Aorta (tissue), 5 donors: ENCODE data around the gene GAS2L2. TPM values are rescaled to one million over a fixed set of nuclear protein-coding genes. Genes with fewer than 3 reads are reported as not detected.
"Not testable (repeated sequence)": the region's sequence is repeated elsewhere in the genome, so short reads cannot be mapped to it uniquely, and the experiment has no call there.

ENCODE experiments used
- ATAC-seq: fragments of 200-7000 bp; cut with Tn5 transposase; one replicate; pipeline ENCODE4 v1.9.1; 2022; ENCODE audit warnings: moderate library complexity; ENCODE audit not compliant: low FRiP score
- DNase-seq, 2 donors: peaks; one replicate each; pipeline ENCODE4 v3.0.0-alpha.2; 2020
- H3K27ac ChIP-seq, 2 donors: one replicate each; pipeline ENCODE4 v1.5.1; 2013; ENCODE audit warnings: low read length in 2 of 2, mild to moderate bottlenecking in 2 of 2, moderate library complexity in 2 of 2, control low read depth in 1 of 2, inconsistent platforms in 1 of 2, low read depth in 1 of 2
- H3K27me3 ChIP-seq, 2 donors: one replicate each; pipeline ENCODE4 v1.6.1; 2013; ENCODE audit warnings: control low read depth in 1 of 2, low read length in 1 of 2, mild to moderate bottlenecking in 1 of 2, moderate library complexity in 1 of 2; ENCODE audit not compliant: insufficient read depth in 2 of 2, control insufficient read depth in 1 of 2
- H3K36me3 ChIP-seq, 2 donors: one replicate each; pipeline ENCODE4 v1.6.1; 2013; ENCODE audit warnings: control low read depth in 1 of 2, low read length in 1 of 2, mild to moderate bottlenecking in 1 of 2; ENCODE audit not compliant: insufficient read depth in 2 of 2, control insufficient read depth in 1 of 2
- H3K4me1 ChIP-seq, 2 donors: one replicate each; pipeline ENCODE4 v1.6.1; 2013; ENCODE audit warnings: low read length in 2 of 2, control low read depth in 1 of 2, mild to moderate bottlenecking in 1 of 2, moderate library complexity in 1 of 2; ENCODE audit not compliant: insufficient read depth in 2 of 2, control insufficient read depth in 1 of 2
- H3K4me3 ChIP-seq, 2 donors: one replicate each; pipeline ENCODE4 v1.5.1; 2013; ENCODE audit warnings: low read length in 2 of 2, control low read depth in 1 of 2, mild to moderate bottlenecking in 1 of 2
- H3K9me3 ChIP-seq: one replicate; pipeline ENCODE4 v1.6.1; 2013; ENCODE audit warnings: mild to moderate bottlenecking, low read length; ENCODE audit not compliant: control insufficient read depth
- WGBS, 2 donors: extraction: QIAGEN DNeasy Blood & Tissue Kit; methylation state at CpG; one replicate each; pipeline ENCODE4 v1.1.7; 2013; 5-methylcytosine and 5-hydroxymethylcytosine counted together
- intact Hi-C, 2 donors: fragments of 100-400 bp; cut with DNase I; formaldehyde crosslinking; loops; one replicate each; pipeline versions ENCODE4 v1.14.2 to v1.15.0; 2022
- polyA plus RNA-seq, 2 donors: library from polyadenylated mRNA; stranded (reverse); fragments of 200-250 nt; gene quantifications; one replicate each; pipeline ENCODE4 v1.2.3, GENCODE V29; 2013
- total RNA-seq, 2 donors: library from RNA; stranded (reverse); fragmentation: NEBNext Ultra II Directional; extraction: Animal tissue kit (Norgen Biotek cat#: 25700); gene quantifications; one replicate each; pipeline ENCODE4 v1.2.1, GENCODE V29; 2021
- donor health status: healthy with polysubstance abuse.
- donor health status: Bipolar disorder and iron deficiency.
- donor health status: DM: no; HTN: no; CAD: no.
- donor health status: DM: no; HTN: no; CAD: no.
- donor health status: DM: yes; HTN: yes; CAD: no.

GAS2L2 gene
- total and polyA plus RNA-seq, 4 donors = 0.05 TPM; not detected in 3

DNA sequence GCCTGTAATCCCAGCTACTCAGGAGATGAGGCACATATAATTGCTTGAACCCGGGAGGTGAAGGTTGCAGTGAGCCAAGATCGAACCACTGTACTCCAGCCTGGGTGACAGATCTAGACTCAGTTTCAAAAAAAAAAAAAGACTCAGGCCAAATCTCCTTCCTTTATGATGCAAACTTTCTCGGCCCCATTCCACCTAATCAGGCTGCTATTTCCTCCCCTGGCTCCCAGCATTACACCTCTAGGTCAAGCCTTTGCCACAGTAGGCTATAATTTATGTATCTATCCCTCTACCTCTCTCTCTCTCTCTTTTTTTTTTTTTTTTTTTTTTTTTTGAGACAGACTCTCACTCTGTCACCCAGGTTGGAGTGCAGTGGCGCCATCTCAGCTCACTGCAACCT, 1.5 kb downstream of the GAS2L2 start:
- H3K36me3 ChIP-seq, H3K4me3 ChIP-seq, H3K4me1 ChIP-seq, ATAC-seq, H3K27ac ChIP-seq, H3K9me3 ChIP-seq, DNase-seq, intact Hi-C loops, H3K27me3 ChIP-seq: not testable (repeated sequence)
- WGBS, 2 donors = 86 to 89% methylated on average over 4 of the region's 4 CpGs

DNA sequence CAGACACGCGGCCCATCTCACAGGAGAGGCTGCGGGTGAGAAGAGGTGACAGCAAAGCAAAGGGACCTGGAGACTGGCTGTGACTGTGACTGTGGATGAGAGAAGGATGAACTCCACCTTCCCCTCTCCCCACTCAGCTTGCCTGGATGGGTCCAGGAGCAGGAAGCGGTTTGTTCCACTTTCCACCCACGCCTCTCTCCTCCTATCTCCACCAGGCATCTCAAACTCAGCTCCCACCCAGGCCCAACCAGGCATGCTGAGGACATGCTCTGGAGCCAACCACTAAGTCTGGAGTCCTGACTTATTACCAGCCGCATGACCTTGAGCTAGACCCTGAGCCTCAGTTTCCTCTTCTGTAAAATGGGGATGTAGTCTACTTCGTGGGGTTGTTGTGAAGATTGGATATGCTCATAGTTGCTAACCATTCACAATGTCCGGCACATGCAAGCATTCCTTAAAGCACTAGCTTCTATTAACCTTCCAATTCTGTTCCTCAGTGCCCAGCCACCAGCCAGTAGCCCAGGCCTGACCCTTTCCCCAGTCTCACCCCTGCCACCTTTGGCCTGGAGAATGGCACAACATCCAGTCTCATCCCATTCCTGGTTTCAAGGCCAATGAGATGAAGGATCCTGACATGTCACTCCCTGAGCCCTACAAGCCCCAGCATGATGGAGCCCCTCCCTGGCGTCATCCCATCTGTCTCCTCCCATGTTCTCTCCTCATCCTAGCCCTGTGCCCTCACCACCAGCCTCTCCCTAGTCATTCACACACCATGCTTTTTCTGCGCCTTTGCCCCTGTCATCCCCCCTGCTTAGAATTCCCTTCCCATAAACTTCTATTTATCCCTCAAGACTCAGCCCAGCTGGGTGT, 2.3 kb downstream of the GAS2L2 start:
- Histone ChIP-seq H3K36me3 (no peaks in the 10 kb centered on the region), H3K4me3 (no peak overlapping the region), H3K9me3 (no peaks in the 10 kb centered on the region), H3K27me3 (no peaks in the 10 kb centered on the region), H3K27ac (no peak overlapping the region), H3K4me1 (no peaks in the 10 kb centered on the region)
- no peak for DNase-seq
- intact Hi-C loops = no loop called here
- WGBS, 2 donors = 86 to 92% methylated on average over 10 of the region's 10 CpGs
- ATAC-seq = no peak

DNA sequence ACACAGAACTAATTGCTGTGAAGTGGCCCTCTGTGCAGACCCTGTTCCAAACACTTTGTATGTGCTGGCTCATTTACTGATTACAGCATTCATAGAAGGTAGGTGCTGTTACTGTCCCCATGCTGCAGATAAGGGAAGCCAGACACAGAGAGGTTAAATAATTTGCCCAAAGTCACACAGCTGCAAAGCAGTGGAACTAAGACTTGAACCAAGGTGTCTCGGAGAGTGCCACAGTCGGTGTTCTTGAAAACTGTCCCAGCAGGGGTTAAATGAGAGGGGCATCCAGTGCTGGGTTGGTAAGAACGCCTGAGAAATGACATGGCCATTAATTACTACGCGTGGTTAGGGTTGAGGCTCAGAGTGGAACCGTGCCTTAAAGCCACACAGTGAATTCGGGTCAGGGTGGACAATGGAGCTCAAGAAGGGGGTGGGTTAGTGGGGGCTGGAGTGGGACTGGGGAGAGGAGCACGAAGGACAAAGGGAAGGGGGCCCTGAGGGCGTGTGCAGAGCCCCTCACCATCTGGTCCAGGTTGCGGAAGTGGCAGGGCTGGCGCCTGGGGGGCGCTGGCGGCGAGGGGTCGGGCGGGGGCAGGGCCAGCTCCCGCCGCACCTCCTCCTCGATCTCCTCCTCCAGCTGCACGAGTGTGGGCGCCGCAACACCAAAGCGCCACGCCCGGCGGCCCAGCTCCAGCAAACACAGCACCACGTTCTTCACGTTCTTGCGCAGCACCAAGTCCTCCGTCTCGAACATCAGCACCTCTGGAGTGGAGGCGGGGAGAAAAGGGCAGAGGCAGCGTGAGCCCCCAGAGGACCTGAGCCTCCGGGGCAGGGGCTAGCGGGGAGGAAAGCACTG, 3.3 kb downstream of the GAS2L2 start:
- H3K4me3 ChIP-seq = no peak overlapping the region
- 6 to 7% methylated on average over 29 to 35 of the region's 35 CpGs for WGBS, 2 donors
- H3K4me1 ChIP-seq = no peaks in the 10 kb centered on the region

DNA sequence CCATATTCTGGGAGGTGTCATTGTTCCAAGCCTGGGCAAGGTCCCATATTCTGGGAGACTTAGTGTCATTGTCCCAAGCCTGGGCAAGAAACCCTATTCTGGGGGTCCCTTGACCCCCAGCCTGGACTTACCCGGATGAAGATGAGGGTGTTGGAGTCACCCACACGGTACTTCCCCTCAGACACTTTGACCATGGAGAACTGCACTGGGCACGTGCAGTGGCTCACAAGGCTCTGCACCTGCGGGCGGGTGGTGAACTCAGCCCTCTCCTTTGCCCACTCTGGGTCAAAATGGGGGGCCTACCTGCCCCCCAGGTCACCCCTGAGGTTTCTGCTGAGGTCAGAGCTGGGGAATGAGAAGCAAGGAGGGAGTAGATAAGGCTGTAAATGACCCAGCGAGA, 4.1 kb downstream of the GAS2L2 start:
- no peak for DNase-seq
- 83 to 87% methylated on average over 6 of the region's 6 CpGs for WGBS, 2 donors
- Histone ChIP-seq H3K27ac (no peak overlapping the region), H3K36me3 (no peaks in the 10 kb centered on the region), H3K9me3 (no peaks in the 10 kb centered on the region), H3K4me1 (no peaks in the 10 kb centered on the region), H3K27me3 (no peaks in the 10 kb centered on the region), H3K4me3 (no peak overlapping the region)
- ATAC-seq = no peak
- intact Hi-C loops = loop anchor here in 1 of 2 donors (5.0 kb wide), 1 partner anchor 137 kb away; no protein-coding TSS in a partner anchor

More for the DNA sequence above, 3.3 kb downstream of the GAS2L2 start:
- intact Hi-C loops = loop anchor here in 1 of 2 donors (5.0 kb wide), 1 partner anchor 137 kb away; no protein-coding TSS in a partner anchor
- ATAC-seq (no peak), DNase-seq (no peak)
- Histone ChIP-seq H3K27ac (no peak overlapping the region), H3K27me3 (no peaks in the 10 kb centered on the region), H3K9me3 (no peaks in the 10 kb centered on the region), H3K36me3 (no peaks in the 10 kb centered on the region)

DNA sequence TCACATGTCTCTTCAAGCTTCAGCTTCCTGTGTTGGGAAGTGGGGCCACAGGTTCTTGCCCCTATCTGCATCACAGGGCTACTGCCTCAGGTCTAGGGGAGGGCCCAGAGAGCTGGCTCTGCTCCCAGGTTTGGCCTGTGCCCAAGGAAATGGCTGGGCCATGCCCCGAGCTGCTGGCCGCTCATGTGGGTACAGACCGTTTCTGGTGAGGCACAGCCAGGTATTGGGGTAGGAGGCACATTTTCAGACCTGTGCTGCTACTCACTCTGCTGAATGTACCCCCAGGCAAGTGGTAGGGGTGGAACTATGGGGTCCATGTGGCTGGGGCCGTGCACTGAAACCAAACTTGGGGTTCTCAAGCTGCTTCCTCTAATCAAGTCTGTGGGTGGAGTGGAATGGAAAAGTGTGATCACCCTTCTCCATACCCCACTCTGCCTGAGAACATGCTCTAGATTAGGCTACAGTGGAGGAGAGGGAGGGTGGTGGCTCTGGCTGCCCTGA, 4.6 kb downstream of the GAS2L2 start:
- WGBS, 2 donors = 13 to 17% methylated on average over 4 of the region's 4 CpGs
- no peak for DNase-seq
- intact Hi-C loops = loop anchor here in 1 of 2 donors (5.0 kb wide), 1 partner anchor 136 kb away; no protein-coding TSS in a partner anchor
- Histone ChIP-seq H3K36me3 (no peaks in the 10 kb centered on the region), H3K4me1 (no peaks in the 10 kb centered on the region), H3K27me3 (no peaks in the 10 kb centered on the region), H3K4me3 (no peak overlapping the region), H3K27ac (no peak overlapping the region), H3K9me3 (no peaks in the 10 kb centered on the region)
- ATAC-seq = no peak

DNA sequence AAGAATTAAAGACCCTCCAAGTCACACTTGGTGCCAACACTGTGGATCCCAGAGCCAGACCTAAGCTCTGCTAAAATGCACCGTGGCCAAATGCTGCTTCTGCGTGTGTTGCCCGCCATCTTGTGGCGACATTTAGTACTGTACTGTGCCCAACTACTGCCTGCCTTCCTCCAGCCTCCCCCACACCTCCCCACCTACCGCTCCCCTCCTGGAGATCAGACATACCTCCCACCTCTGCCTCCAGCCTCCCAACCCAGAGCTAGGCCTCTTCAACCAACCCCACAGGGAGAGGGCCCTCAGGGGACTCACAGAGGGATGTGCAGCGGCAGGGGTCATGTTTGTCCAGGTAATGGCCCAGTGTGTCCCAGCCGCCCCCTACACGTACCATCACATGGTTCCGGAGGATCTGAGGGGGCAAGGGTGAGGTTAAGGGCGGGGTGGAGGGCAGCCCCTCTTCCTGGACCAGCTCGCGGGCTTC, 5.5 kb downstream of the GAS2L2 start:
- no peak overlapping the region for H3K27ac ChIP-seq
- no peaks in the 10 kb centered on the region for H3K36me3 ChIP-seq
- intact Hi-C loops = loop anchor here (2.0 to 5.0 kb wide), 2 partner anchors 135 kb away; no protein-coding TSS in a partner anchor
- no peaks in the 10 kb centered on the region for H3K4me1 ChIP-seq
- DNase-seq (peak; percentile 82 to 90), ATAC-seq (peak; percentile 84)
- H3K27me3 ChIP-seq = no peaks in the 10 kb centered on the region
- H3K9me3 ChIP-seq = no peaks in the 10 kb centered on the region
- WGBS, 2 donors = 23 to 28% methylated on average over 12 of the region's 12 CpGs
- H3K4me3 ChIP-seq = no peak overlapping the region

DNA sequence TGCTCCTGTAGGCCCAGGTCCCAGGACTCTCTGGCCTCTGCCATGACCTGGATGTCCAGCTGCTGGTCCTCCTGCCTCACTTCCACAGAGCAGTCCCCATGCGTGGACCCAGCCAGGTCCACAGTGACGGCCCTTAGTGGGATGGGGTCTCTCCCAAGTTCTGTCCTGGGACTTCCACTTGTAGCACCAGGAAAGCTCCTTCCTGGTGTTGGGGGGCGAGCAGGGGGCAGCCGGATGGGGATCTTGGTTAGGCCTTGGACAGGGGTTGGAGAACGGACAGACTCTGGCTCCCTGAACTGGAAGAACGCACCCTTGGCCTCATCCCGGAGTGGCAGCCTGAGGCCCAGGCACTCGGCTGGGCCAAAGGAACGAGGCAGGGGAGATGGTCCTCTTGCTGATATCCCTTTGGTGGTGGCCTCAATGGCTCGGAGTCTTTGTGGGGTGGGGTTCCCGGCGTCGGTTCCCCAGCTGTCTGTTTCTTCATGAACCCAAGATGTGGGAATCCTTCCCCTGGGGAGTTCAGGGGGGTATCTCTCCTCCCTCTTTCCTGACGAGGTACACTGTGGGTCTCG, 7.2 kb downstream of the GAS2L2 start:
- H3K27me3 ChIP-seq = no peaks in the 10 kb centered on the region
- ATAC-seq (no peak), DNase-seq (no peak)
- H3K27ac ChIP-seq = no peak overlapping the region
- no peaks in the 10 kb centered on the region for H3K36me3 ChIP-seq
- 87 to 88% methylated on average over 15 of the region's 15 CpGs for WGBS, 2 donors
- H3K4me1 ChIP-seq = no peaks in the 10 kb centered on the region
- H3K4me3 ChIP-seq = no peak overlapping the region
- intact Hi-C loops = loop anchor here (2.0 to 5.0 kb wide), 2 partner anchors 133 to 134 kb away; no protein-coding TSS in a partner anchor
- H3K9me3 ChIP-seq = no peaks in the 10 kb centered on the region

DNA sequence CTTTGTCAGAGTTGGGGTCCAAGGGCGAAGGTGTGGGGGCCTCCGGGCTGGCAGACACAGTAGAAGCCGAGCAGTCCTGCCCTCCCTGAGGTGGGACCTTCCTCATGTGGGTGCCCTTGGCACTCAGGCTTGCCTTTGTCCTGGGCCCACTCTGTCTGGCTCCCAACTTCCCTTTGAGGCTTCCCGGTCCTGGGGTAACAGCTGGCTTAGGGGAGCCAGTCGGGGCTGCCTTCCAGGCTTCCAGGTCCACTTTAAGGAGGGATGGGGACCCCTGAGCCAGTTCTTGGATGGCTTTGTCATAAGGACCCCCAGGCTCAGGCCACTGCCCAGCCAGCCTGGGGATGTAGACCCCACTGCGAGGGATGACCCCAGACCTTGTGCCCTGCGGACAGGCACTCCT, 7.8 kb downstream of the GAS2L2 start:
- H3K4me3 ChIP-seq = no peak overlapping the region
- WGBS, 2 donors = 90 to 92% methylated on average over 7 of the region's 7 CpGs

More for the DNA sequence above, 7.8 kb downstream of the GAS2L2 start:
- no peak for ATAC-seq
- H3K27ac ChIP-seq = no peak overlapping the region
- intact Hi-C loops = loop anchor here in 1 of 2 donors (5.0 kb wide), 1 partner anchor 133 kb away; no protein-coding TSS in a partner anchor
- no peaks in the 10 kb centered on the region for H3K4me1 ChIP-seq
- H3K9me3 ChIP-seq = no peaks in the 10 kb centered on the region
- no peak for DNase-seq
- H3K36me3 ChIP-seq = no peaks in the 10 kb centered on the region
- H3K27me3 ChIP-seq = no peaks in the 10 kb centered on the region
